ENCODE measurements around the gene FKRP.

GRCh38 chr19:46745030-46745429, 827 bp upstream of the FKRP start:
- no peak for TF ChIP-seq CTCF (conservative IDR thresholded peaks at IDR 0.05 in 1 of 2, IDR thresholded peaks at IDR 0.05 in 1 of 2; ENCODE audit: low read depth in 1 of 2, low read length in 2 of 2)
- TF ChIP-seq EZH2 (IDR thresholded peaks at IDR 0.05; ENCODE audit: low read length, missing control alignments): no peak
